Sigmoid colon (tissue), 7 donors: ENCODE data around the gene MBOAT7. TPM values are rescaled to one million over a fixed set of nuclear protein-coding genes. Genes with fewer than 3 reads are reported as not detected.

Source experiments
- DNase-seq: peaks from one replicate; pipeline ENCODE4 v3.0.0-alpha.2; 2019
- H3K27ac ChIP-seq, 4 donors: fragments of 200-600 bp; sonication (generic); one replicate each; pipeline ENCODE4 v1.5.1; 2016 to 2019; ENCODE audit warnings: mild to moderate bottlenecking in 1 of 4
- H3K27me3 ChIP-seq, 3 donors: fragments of 200-600 bp; sonication (generic); one replicate each; pipeline ENCODE4 v1.5.1; 2019; ENCODE audit warnings: mild to moderate bottlenecking in 1 of 3
- H3K36me3 ChIP-seq, 4 donors: fragments of 200-600 bp; sonication (generic); one replicate each; pipeline ENCODE4 v1.5.1; 2016 to 2019
- H3K4me1 ChIP-seq, 4 donors: fragments of 200-600 bp; sonication (generic); one replicate each; pipeline ENCODE4 v1.5.1; 2017 to 2019
- H3K4me3 ChIP-seq, 4 donors: fragments of 200-600 bp; sonication (generic); one replicate each; pipeline ENCODE4 v1.5.1; 2017 to 2019; ENCODE audit warnings: mild to moderate bottlenecking in 2 of 4, moderate library complexity in 1 of 4
- H3K9me3 ChIP-seq, 4 donors: fragments of 200-600 bp in 3 of 4; sonication (generic) in 3 of 4; one replicate each; pipeline versions ENCODE4 v1.5.1 to v1.6.1; 2013 to 2019
- EP300 ChIP-seq, 4 donors: sonication (generic); formaldehyde crosslinking; IDR thresholded peaks; one replicate each; pipeline ENCODE4 v1.6.1; 2017; ENCODE audit warnings: antibody characterized with exemption in 4 of 4
- POLR2A ChIP-seq, 2 donors: fragments of 450-650 bp; IDR thresholded peaks; one replicate each; pipeline ENCODE4 v1.6.1; 2016; ENCODE audit warnings: antibody characterized with exemption in 2 of 2, mild to moderate bottlenecking in 2 of 2, moderate library complexity in 2 of 2
- POLR2AphosphoS5 ChIP-seq, 4 donors: sonication (generic); formaldehyde crosslinking; IDR thresholded peaks; one replicate each; pipeline ENCODE4 v1.6.1; 2017; ENCODE audit warnings: antibody characterized with exemption in 4 of 4
- WGBS, 2 donors: extraction: QIAGEN DNeasy Blood & Tissue Kit; methylation state at CpG; one replicate each; pipeline ENCODE4 v1.1.7; 2013; 5-methylcytosine and 5-hydroxymethylcytosine counted together
- intact Hi-C: fragments of 100-400 bp; cut with DNase I; formaldehyde crosslinking; loops from one replicate; pipeline ENCODE4 v1.15.1; 2023
- polyA plus RNA-seq, 3 donors: library from polyadenylated mRNA; stranded (reverse); fragments of 200-250 nt; gene quantifications; one replicate each; pipeline ENCODE4 v1.2.3, GENCODE V29; 2013
- total RNA-seq, 4 donors: library from RNA; depleted of rRNA; stranded (reverse); fragments of >200 nt; gene quantifications; one replicate each; pipeline ENCODE4 v1.1.0, GENCODE V29; 2016
- TF ChIP-seq, protein P1 (sequence below), 4 experiments: fragments of 450-650 bp in 3 of 4; fragments of 200-600 bp in 1 of 4; IDR thresholded peaks; one replicate each; pipeline ENCODE4 v1.5.1; 2016 to 2019; ENCODE audit warnings: antibody characterized with exemption in 4 of 4, mild to moderate bottlenecking in 3 of 4, moderate library complexity in 2 of 4
- donor health status: healthy with polysubstance abuse.
- donor health status: Bipolar disorder and iron deficiency.
- donor health status: healthy.

MBOAT7 gene
- total and polyA plus RNA-seq, 7 donors, result 15.0 to 79.7 (median 29.3) TPM

DNA sequence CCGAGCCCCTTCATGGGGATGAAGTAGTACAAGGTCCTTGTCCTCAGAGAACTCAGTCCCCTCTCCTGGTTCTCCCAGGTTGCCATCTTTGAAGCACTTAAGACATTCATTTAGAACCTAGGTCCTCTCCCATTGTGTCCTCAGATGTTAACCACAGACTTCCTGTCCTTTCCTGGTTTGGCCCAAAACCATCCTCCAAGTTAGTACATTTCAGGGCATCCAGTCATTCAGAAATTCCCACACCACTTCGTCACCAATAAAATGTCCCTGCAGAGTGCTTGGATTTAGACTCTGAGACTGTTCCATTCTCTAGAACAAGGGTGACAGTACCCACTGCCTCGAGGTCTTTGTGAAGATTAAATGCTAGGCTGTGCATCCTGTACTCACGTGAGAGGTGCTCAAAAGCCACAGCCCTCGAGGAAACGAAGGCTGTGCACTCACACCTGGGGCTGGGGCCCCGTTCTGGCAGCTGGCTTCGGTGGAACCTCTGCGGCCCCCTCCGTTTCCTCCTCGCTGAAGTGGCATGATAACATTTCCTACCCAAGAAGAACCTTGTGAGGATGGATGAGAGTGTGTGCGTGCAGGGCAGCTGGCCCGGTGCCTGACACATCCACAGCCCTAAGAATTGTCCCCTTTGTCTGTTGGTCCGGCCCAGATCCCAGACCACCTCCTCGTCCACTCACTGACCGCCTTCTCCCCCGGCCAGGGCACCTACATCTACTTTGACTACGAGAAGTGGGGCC, 34.6 kb downstream of the MBOAT7 start:
- H3K4me1 ChIP-seq, result peaks cover 0 to 16% (median 12%) of the 10 kb centered on the region in 4 donors
- H3K9me3 ChIP-seq, result no peaks in the 10 kb centered on the region
- no peaks in the 10 kb centered on the region for H3K27me3 ChIP-seq
- H3K27ac ChIP-seq, result no peak overlapping the region
- no peak for TF ChIP-seq POLR2A (IDR thresholded peaks at IDR 0.05)
- TF ChIP-seq POLR2AphosphoS5 (IDR thresholded peaks at IDR 0.05), result no peak
- TF ChIP-seq EP300 (IDR thresholded peaks at IDR 0.05), result no peak
- TF ChIP-seq, protein P1, sequence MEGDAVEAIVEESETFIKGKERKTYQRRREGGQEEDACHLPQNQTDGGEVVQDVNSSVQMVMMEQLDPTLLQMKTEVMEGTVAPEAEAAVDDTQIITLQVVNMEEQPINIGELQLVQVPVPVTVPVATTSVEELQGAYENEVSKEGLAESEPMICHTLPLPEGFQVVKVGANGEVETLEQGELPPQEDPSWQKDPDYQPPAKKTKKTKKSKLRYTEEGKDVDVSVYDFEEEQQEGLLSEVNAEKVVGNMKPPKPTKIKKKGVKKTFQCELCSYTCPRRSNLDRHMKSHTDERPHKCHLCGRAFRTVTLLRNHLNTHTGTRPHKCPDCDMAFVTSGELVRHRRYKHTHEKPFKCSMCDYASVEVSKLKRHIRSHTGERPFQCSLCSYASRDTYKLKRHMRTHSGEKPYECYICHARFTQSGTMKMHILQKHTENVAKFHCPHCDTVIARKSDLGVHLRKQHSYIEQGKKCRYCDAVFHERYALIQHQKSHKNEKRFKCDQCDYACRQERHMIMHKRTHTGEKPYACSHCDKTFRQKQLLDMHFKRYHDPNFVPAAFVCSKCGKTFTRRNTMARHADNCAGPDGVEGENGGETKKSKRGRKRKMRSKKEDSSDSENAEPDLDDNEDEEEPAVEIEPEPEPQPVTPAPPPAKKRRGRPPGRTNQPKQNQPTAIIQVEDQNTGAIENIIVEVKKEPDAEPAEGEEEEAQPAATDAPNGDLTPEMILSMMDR (IDR thresholded peaks at IDR 0.05), result no peak
- intact Hi-C loops, result no loop called here
- H3K36me3 ChIP-seq, result peaks cover 52 to 85% (median 68%) of the 10 kb centered on the region in 4 donors
- DNase-seq, result no peak
- H3K4me3 ChIP-seq, result no peak overlapping the region
- 60 to 74% methylated on average over 18 of the region's 18 CpGs for WGBS, 2 donors

DNA sequence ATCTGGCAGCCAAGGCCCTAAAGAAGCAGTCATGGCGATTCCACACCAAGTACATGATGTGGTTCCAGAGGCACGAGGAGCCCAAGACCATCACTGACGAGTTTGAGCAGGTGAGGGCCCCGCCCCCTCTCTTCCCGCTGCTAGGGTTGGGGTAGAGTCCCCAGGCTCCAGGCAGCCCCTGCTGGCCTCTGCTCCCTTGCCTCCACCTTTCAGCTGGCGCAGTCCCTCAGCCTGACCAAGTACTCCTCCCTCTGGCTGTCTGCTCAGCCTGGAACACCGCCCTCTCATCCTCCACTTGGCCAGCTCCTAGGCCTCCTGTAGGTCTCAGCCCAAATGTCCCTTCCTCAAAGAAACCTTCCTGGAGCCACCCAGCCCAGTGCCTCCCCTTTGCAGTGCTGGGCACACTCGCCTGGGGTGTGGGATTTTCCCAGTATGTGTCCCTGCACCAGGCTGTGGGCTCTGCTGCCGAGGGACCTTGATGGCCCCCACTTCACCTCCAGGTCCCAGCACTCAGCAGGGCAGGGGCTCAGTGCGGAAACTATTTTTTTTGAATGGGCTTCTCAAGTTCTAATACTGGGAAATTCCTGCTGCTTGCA, 35.6 kb downstream of the MBOAT7 start:
- H3K27me3 ChIP-seq, result no peaks in the 10 kb centered on the region
- no peaks in the 10 kb centered on the region for H3K9me3 ChIP-seq
- no peak for DNase-seq
- peaks cover 60 to 95% (median 76%) of the 10 kb centered on the region in 4 donors for H3K36me3 ChIP-seq
- intact Hi-C loops, result no loop called here
- no peak overlapping the region for H3K4me3 ChIP-seq
- WGBS, 2 donors, result 86 to 87% methylated on average over 10 of the region's 10 CpGs
- H3K27ac ChIP-seq, result peak overlapping the region in 2 of 4 donors; percentile 15 to 37
- H3K4me1 ChIP-seq, result peaks cover 0 to 12% (median 10%) of the 10 kb centered on the region in 4 donors
- TF ChIP-seq POLR2A (IDR thresholded peaks at IDR 0.05) (no peak), EP300 (IDR thresholded peaks at IDR 0.05) (no peak), POLR2AphosphoS5 (IDR thresholded peaks at IDR 0.05) (no peak)
- TF ChIP-seq, protein P1 (IDR thresholded peaks at IDR 0.05), result no peak

DNA sequence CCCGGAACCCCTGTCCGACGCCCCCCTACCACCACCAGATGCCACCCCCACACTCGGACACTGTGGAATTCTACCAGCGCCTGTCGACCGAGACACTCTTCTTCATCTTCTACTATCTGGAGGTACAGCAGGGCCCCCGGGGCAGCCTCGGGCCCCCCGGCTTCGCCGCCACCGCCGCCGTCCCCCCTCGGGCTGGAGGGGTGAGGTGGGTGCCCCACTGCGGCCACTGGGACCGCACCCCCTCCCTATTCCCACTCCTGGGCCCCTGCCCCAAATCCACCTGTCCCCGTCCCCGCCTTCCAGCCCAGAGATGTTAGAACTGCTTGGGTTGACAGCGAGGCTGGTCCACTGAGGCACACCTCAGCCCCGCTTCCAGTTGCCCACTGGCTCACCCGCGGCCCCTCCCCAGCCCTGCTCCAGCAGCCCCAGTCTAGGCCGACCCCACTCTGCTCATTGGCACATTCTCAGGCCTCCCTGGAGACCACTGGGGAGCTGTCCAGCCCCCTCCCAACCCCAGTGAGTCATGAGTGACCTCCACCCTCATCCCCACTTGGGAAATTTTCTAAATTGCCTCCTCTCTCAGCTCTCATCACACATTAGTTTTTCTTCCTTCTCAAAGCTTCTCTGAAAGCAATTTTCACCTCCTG, 36.4 kb downstream of the MBOAT7 start:
- no peaks in the 10 kb centered on the region for H3K9me3 ChIP-seq
- no peak for TF ChIP-seq POLR2A (IDR thresholded peaks at IDR 0.05)
- TF ChIP-seq, protein P1 (IDR thresholded peaks at IDR 0.05), result no peak
- TF ChIP-seq POLR2AphosphoS5 (IDR thresholded peaks at IDR 0.05), result no peak
- no peak for TF ChIP-seq EP300 (IDR thresholded peaks at IDR 0.05)
- H3K36me3 ChIP-seq, result peaks cover 68 to 100% (median 84%) of the 10 kb centered on the region in 4 donors
- H3K27me3 ChIP-seq, result no peaks in the 10 kb centered on the region
- peaks cover 0 to 7% (median 3%) of the 10 kb centered on the region in 4 donors for H3K4me1 ChIP-seq
- intact Hi-C loops, result no loop called here
- DNase-seq, result no peak
- H3K4me3 ChIP-seq, result no peak overlapping the region
- H3K27ac ChIP-seq, result peak overlapping the region in 2 of 4 donors; percentile 15 to 37
- 92 to 93% methylated on average over 25 of the region's 25 CpGs for WGBS, 2 donors

DNA sequence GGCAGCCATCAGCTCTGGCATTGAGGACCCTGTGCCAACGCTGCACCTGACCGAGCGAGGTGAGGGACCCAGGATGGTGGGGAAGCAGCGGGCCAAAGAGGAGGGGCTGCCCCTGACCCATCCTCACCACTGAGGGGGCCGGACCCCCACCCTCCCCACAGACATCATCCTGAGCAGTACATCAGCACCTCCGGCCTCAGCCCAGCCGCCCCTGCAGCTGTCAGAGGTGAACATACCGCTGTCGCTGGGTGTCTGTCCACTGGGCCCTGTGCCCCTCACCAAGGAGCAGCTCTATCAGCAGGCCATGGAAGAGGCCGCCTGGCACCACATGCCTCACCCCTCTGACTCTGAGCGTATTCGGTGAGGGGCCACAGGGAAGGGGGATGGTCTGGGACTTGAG, 37.1 kb downstream of the MBOAT7 start:
- intact Hi-C loops, result no loop called here
- Histone ChIP-seq H3K36me3 (peaks cover 76 to 100% (median 88%) of the 10 kb centered on the region in 4 donors), H3K27ac (no peak overlapping the region), H3K9me3 (no peaks in the 10 kb centered on the region), H3K4me1 (peaks cover 0 to 8% (median under 1%) of the 10 kb centered on the region in 4 donors), H3K4me3 (no peak overlapping the region), H3K27me3 (no peaks in the 10 kb centered on the region)
- DNase-seq, result no peak
- 93 to 96% methylated on average over 12 of the region's 12 CpGs for WGBS, 2 donors
- TF ChIP-seq POLR2AphosphoS5 (IDR thresholded peaks at IDR 0.05), result no peak
- no peak for TF ChIP-seq POLR2A (IDR thresholded peaks at IDR 0.05)
- TF ChIP-seq, protein P1 (IDR thresholded peaks at IDR 0.05), result no peak
- TF ChIP-seq EP300 (IDR thresholded peaks at IDR 0.05), result no peak
